Measurements from ENCODE around the gene SLC39A13. TPM values are rescaled to one million over a fixed set of nuclear protein-coding genes. Genes with fewer than 3 reads are reported as not detected.

The SLC39A13 gene
- polyA plus RNA-seq, 1 donor: 31.3 TPM

DNA sequence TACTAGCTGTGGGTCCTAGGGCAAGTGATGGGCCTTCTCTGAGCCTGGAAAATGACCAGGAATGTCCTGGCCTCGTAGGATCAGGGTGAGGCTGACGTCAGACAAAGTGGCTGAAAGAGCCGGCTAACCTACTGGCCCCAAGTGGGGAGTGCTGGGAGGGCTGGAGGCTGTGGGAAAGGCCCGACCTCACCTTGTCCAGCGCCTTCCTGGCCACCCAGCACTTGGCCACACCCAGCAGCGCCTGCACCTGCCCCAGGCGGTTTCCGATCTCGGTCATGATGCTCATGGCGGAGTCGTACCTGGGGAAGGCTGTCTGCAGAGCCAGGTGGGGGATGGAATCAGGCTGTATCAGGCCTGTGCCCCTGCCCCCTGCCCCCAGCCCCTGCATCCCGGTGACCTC is 33.0 kb downstream of the SLC39A13 start:
- Histone ChIP-seq H3K27ac (ENCODE audit: low read length) (no peak overlapping the region), H3K27me3 (ENCODE audit: control insufficient read depth, insufficient read depth, low read length) (no peaks in the 10 kb centered on the region), H3K9me3 (ENCODE audit: control insufficient read depth, low read depth, low read length) (no peaks in the 10 kb centered on the region), H3K36me3 (ENCODE audit: control insufficient read depth, insufficient read depth, low read length) (no peaks in the 10 kb centered on the region), H3K4me3 (ENCODE audit: low read length) (no peak overlapping the region), H3K4me1 (ENCODE audit: control insufficient read depth, insufficient read depth, low read length) (peaks cover 10% of the 10 kb centered on the region)
- no peak for DNase-seq
- no CpG with 5 or more reads among the region's 12 CpGs for WGBS (ENCODE audit: insufficient coverage, low lambda C conversion rate)

DNA sequence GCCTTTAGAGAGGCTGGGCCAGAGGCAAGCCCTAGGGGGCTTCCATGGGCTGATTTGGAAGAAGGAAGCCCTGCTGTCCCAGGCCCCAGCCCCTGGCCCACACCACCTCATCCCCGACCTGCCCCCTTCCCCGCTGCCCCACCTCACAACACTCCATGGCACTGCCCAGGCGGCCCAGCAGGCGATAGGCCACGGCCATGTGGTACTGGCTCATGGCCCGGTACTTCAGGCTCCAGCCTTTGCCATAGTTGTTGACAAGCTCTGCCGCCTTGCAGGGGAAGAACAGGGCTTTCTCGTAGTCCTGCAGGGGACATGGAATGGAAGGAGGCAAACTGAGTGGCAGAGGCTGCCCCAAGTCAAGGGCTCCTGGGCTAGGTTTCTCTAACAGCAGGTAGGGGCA is 34.1 kb downstream of the SLC39A13 start:
- H3K4me1 ChIP-seq (ENCODE audit: control insufficient read depth, insufficient read depth, low read length): peaks cover 7% of the 10 kb centered on the region
- H3K36me3 ChIP-seq (ENCODE audit: control insufficient read depth, insufficient read depth, low read length): no peaks in the 10 kb centered on the region
- no peak for DNase-seq
- WGBS (ENCODE audit: insufficient coverage, low lambda C conversion rate): no CpG with 5 or more reads among the region's 8 CpGs
- no peak overlapping the region for H3K4me3 ChIP-seq (ENCODE audit: low read length)
- no peak overlapping the region for H3K27ac ChIP-seq (ENCODE audit: low read length)
- no peaks in the 10 kb centered on the region for H3K27me3 ChIP-seq (ENCODE audit: control insufficient read depth, insufficient read depth, low read length)
- no peaks in the 10 kb centered on the region for H3K9me3 ChIP-seq (ENCODE audit: control insufficient read depth, low read depth, low read length)

DNA sequence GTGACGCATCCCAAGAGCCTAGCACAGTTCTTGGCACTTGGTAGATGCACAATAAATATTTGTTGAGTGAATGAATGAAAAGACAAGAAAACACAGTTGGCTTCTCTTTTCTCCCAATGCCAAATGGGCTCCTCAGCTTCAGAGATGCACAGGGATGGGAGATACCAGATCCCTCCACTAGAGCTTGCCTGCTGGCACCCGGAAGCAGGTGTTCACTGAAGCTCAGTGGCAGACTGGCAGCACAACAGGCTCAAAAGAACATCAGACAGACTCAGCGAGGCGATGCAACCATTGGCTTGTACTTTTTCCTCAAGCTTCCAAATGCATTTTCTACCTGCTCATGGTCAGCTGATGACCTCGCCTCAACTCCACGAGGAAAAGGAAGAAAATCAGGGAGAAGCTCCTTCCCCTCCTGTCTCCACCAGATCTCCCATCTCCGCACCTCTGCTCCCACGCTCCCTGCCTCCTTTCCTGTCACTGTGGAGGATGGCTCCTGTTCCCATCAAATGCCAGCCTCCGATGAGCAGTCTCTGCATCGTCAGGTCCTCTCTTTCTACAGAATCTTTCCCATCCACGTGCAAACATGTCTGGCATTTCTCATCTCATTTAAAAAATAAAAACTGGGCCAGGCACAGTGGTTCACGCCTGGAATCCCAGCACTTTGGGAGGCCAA is 34.8 kb downstream of the SLC39A13 start:
- DNase-seq: no peak
- H3K27me3 ChIP-seq (ENCODE audit: control insufficient read depth, insufficient read depth, low read length): no peaks in the 10 kb centered on the region
- peaks cover under 1% of the 10 kb centered on the region for H3K4me1 ChIP-seq (ENCODE audit: control insufficient read depth, insufficient read depth, low read length)
- 87% methylated on average over 3 of the region's 12 CpGs for WGBS (ENCODE audit: insufficient coverage, low lambda C conversion rate)
- H3K9me3 ChIP-seq (ENCODE audit: control insufficient read depth, low read depth, low read length): no peaks in the 10 kb centered on the region
- H3K4me3 ChIP-seq (ENCODE audit: low read length): no peak overlapping the region
- H3K27ac ChIP-seq (ENCODE audit: low read length): no peak overlapping the region
- H3K36me3 ChIP-seq (ENCODE audit: control insufficient read depth, insufficient read depth, low read length): no peaks in the 10 kb centered on the region

DNA sequence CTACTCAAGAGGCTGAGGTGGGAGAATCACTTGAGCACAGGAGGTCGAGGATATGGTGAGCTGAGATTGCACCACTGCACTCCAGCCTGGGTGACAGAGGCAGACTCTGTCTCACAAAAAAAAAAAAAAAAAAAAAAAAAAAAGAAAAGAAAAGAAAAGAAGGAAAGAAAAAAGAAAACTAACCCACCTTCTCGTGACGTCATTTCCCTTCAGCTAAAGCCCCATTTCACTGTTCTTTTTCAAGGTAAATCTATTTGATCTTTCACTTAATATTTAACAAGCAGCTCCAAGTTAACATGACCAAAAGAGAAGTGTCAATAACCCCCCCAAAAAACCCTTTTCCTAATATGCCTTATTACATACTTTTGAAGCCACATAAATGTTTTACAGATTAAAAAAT is 35.4 kb downstream of the SLC39A13 start:
- no peaks in the 10 kb centered on the region for H3K36me3 ChIP-seq (ENCODE audit: control insufficient read depth, insufficient read depth, low read length)
- no peaks in the 10 kb centered on the region for H3K9me3 ChIP-seq (ENCODE audit: control insufficient read depth, low read depth, low read length)
- 75% methylated on average over 2 of the region's 3 CpGs for WGBS (ENCODE audit: insufficient coverage, low lambda C conversion rate)
- no peak overlapping the region for H3K27ac ChIP-seq (ENCODE audit: low read length)
- DNase-seq: no peak
- no peaks in the 10 kb centered on the region for H3K27me3 ChIP-seq (ENCODE audit: control insufficient read depth, insufficient read depth, low read length)
- no peaks in the 10 kb centered on the region for H3K4me1 ChIP-seq (ENCODE audit: control insufficient read depth, insufficient read depth, low read length)
- H3K4me3 ChIP-seq (ENCODE audit: low read length): no peak overlapping the region

DNA sequence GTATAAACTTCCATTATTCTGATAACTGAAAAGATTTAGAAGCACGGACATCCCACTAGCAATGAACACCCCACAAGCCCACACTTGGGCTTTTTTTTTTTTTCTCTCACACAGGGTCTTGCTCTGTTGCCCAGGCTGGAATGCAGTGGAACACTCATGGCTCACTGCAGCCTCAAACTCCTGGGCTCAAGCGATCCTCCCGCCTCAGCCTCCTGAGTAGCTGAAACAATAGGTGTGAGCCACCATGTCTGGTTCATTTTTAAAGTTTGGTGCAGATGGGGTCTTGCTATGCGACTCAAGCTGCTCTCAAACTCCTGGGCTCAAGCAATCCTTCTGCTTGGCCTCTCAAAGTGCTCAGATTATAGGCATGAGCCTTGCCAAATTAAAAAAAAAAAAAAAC is 37.5 kb downstream of the SLC39A13 start:
- Histone ChIP-seq H3K27me3 (ENCODE audit: control insufficient read depth, insufficient read depth, low read length) (no peaks in the 10 kb centered on the region), H3K36me3 (ENCODE audit: control insufficient read depth, insufficient read depth, low read length) (no peaks in the 10 kb centered on the region), H3K4me3 (ENCODE audit: low read length) (no peak overlapping the region), H3K9me3 (ENCODE audit: control insufficient read depth, low read depth, low read length) (no peaks in the 10 kb centered on the region), H3K4me1 (ENCODE audit: control insufficient read depth, insufficient read depth, low read length) (no peaks in the 10 kb centered on the region), H3K27ac (ENCODE audit: low read length) (no peak overlapping the region)
- WGBS (ENCODE audit: insufficient coverage, low lambda C conversion rate): no CpG with 5 or more reads among the region's 4 CpGs
- no peak for DNase-seq

DNA sequence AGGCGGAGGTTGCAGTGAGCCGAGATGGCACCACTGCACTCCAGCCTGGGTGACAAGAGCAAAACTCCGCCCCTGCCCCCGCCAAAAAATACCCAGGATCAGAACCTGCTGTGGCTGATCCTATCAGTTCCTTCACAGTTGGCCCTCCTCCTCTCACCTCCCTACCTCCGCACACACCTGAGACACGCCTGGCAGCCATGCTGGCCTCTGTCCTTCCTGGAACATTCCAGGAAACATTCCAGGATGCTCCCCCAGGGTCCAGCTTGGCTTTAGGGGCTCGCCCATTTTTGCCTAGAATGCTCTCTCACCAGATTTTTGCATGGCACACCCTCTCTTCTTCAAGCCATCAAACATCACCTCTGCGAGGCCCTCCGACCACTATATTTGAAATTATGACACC is 38.4 kb downstream of the SLC39A13 start:
- Histone ChIP-seq H3K9me3 (ENCODE audit: control insufficient read depth, low read depth, low read length) (no peaks in the 10 kb centered on the region), H3K27ac (ENCODE audit: low read length) (no peak overlapping the region), H3K27me3 (ENCODE audit: control insufficient read depth, insufficient read depth, low read length) (no peaks in the 10 kb centered on the region), H3K4me1 (ENCODE audit: control insufficient read depth, insufficient read depth, low read length) (no peaks in the 10 kb centered on the region), H3K36me3 (ENCODE audit: control insufficient read depth, insufficient read depth, low read length) (no peaks in the 10 kb centered on the region), H3K4me3 (ENCODE audit: low read length) (no peak overlapping the region)
- no peak for DNase-seq
- no CpG with 5 or more reads among the region's 9 CpGs for WGBS (ENCODE audit: insufficient coverage, low lambda C conversion rate)

DNA sequence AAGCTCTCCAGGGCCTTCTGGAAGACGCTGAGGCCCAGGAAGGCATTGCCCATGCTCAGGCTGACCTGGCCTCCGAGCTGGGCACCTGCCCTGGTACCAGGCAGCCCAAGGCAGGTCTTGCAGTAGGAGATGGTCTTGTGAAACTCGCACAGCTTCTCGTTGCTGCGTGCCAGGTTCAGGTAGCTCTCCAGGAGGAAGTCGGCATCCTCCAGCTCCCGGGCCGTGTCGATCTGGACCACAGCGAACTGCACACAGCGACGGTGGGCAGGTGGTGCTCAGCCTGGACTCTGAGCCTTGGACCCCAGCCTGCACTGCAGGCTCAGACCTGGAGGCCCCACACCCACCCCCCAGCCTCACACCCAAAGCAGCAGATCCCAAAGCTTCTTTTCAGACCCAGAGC is 39.5 kb downstream of the SLC39A13 start:
- Histone ChIP-seq H3K36me3 (ENCODE audit: control insufficient read depth, insufficient read depth, low read length) (no peaks in the 10 kb centered on the region), H3K4me1 (ENCODE audit: control insufficient read depth, insufficient read depth, low read length) (no peaks in the 10 kb centered on the region), H3K27me3 (ENCODE audit: control insufficient read depth, insufficient read depth, low read length) (no peaks in the 10 kb centered on the region), H3K9me3 (ENCODE audit: control insufficient read depth, low read depth, low read length) (no peaks in the 10 kb centered on the region), H3K4me3 (ENCODE audit: low read length) (no peak overlapping the region), H3K27ac (ENCODE audit: low read length) (no peak overlapping the region)
- no CpG with 5 or more reads among the region's 12 CpGs for WGBS (ENCODE audit: insufficient coverage, low lambda C conversion rate)
- DNase-seq: no peak

DNA sequence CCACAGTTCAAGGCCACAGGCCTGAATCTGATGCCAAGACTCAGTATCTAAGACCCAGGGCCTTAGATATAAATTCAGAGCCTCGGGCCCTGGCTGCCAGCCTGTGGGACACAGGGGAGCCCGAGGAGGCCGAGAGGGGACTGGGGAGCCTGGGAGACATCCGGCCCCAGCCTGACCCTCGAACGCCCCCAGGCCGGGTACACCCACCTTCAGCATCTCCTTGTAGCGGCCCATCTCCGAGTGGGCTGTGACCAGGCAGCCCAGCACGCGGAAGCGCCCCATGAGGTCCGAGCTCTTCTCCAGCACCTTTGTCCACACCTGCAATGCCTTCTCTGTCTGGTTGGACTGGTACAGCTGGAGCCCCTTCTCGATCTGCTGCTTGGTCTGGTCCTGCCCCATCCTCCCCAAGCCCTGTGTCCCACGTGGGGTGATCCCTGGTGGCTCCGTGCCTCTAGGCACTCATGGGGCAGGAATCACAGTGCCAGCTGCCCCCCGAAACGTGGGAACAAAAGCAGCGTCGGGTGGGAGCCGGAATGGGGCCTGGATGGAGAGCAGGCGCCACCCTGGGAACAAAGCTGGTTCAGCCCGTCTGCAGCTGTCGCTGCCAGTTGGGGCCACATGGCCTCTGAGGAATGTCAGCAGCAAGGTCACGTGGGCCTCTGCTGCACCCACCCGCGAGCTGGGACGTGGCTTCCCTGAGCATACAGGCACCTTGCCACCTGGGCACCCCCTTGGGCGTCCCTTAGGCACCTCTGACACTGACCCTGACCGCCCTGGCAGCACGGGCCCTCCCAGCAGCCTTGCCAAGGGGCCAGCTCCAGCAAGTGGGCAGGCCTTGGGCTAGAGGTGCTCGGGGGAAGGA is 40.4 kb downstream of the SLC39A13 start, which contains the start of gene RAPSN:
RAPSN (minus strand) TSS at position 571 of the 862 bp plus-strand sequence; CDS start at position 399, 172 bp downstream.
- no peaks in the 10 kb centered on the region for H3K4me1 ChIP-seq (ENCODE audit: control insufficient read depth, insufficient read depth, low read length)
- H3K4me3 ChIP-seq (ENCODE audit: low read length): no peak within 1 kb of the TSS
- H3K27me3 ChIP-seq (ENCODE audit: control insufficient read depth, insufficient read depth, low read length): no peaks in the 10 kb centered on the region
- DNase-seq: no peak
- WGBS (ENCODE audit: insufficient coverage, low lambda C conversion rate): no CpG with 5 or more reads among the region's 32 CpGs
- H3K9me3 ChIP-seq (ENCODE audit: control insufficient read depth, low read depth, low read length): no peaks in the 10 kb centered on the region
- H3K36me3 ChIP-seq (ENCODE audit: control insufficient read depth, insufficient read depth, low read length): no peaks in the 10 kb centered on the region
- H3K27ac ChIP-seq (ENCODE audit: low read length): no peak within 1 kb of the TSS

DNA sequence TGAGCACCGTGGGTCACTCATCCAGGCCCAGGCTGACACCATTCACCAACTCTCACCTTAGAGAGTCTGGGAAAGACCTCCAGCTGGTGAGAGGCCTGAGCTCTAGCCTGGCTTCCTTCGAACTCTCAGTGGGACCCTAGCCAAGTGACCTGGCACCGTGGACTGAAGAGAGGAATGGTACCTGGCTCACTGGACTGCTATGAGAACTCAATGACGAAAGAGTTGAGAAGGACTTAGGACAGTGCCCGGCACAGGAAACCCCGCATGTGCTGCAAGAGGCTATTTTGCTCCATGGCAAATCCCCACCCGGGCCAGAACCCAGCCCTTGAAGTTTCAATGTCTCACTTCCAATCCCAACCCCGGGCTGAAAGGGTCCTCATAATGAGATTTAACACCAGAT is 41.2 kb downstream of the SLC39A13 start:
- H3K9me3 ChIP-seq (ENCODE audit: control insufficient read depth, low read depth, low read length): no peaks in the 10 kb centered on the region
- WGBS (ENCODE audit: insufficient coverage, low lambda C conversion rate): no CpG with 5 or more reads among the region's 8 CpGs

DNA sequence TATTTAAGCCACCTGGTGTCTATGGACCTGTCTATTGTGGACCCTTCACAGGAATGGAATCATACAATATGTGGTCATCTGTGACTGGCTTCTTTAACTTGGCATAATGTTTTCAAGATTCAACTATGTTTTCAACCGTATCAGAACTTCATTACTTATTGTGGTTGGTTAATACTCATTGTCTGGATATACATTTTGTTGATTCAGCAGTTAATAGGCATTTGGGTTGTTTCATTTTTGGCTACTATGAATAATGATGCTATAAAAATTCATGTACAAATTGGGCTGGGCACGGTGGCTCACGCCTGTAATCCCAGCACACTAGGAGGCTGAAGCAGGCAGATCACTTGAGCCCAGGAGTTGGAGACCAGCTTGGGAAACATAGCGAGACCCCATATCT is 43.0 kb downstream of the SLC39A13 start:
- DNase-seq: no peak
- no CpG with 5 or more reads among the region's 4 CpGs for WGBS (ENCODE audit: insufficient coverage, low lambda C conversion rate)
- H3K4me1 ChIP-seq (ENCODE audit: control insufficient read depth, insufficient read depth, low read length): no peaks in the 10 kb centered on the region
- H3K27me3 ChIP-seq (ENCODE audit: control insufficient read depth, insufficient read depth, low read length): no peaks in the 10 kb centered on the region
- H3K9me3 ChIP-seq (ENCODE audit: control insufficient read depth, low read depth, low read length): no peaks in the 10 kb centered on the region
- H3K4me3 ChIP-seq (ENCODE audit: low read length): no peak overlapping the region
- no peak overlapping the region for H3K27ac ChIP-seq (ENCODE audit: low read length)
- no peaks in the 10 kb centered on the region for H3K36me3 ChIP-seq (ENCODE audit: control insufficient read depth, insufficient read depth, low read length)

More for the DNA sequence above, 41.2 kb downstream of the SLC39A13 start:
- no peaks in the 10 kb centered on the region for H3K27me3 ChIP-seq (ENCODE audit: control insufficient read depth, insufficient read depth, low read length)
- no peak overlapping the region for H3K27ac ChIP-seq (ENCODE audit: low read length)
- no peak for DNase-seq
- H3K4me3 ChIP-seq (ENCODE audit: low read length): no peak overlapping the region
- H3K36me3 ChIP-seq (ENCODE audit: control insufficient read depth, insufficient read depth, low read length): no peaks in the 10 kb centered on the region
- H3K4me1 ChIP-seq (ENCODE audit: control insufficient read depth, insufficient read depth, low read length): no peaks in the 10 kb centered on the region
